OCI-LY7 (cell line): ENCODE results near the gene SPATA16. TPM values are rescaled to one million over a fixed set of nuclear protein-coding genes. Genes with fewer than 3 reads are reported as not detected.

Experiments used
- BruUV-seq: library from RNA; stranded (reverse); fragments of 400-500 nt; replicated peaks from 2 replicates; lab custom pipeline; 2021; lab: Mats Ljungman, UMichigan
- CTCF ChIA-PET: fragments of 300-600 bp; sonication (Branson Sonifier 250); formaldehyde crosslinking; loops from one replicate; lab custom pipeline; 2022; ENCODE audit warnings: antibody characterized with exemption; ENCODE audit not compliant: unreplicated experiment; lab: Charles Lee
- POLR2A ChIA-PET: fragments of 300-600 bp; sonication (Branson Sonifier 250); formaldehyde crosslinking; loops from one replicate; lab custom pipeline; 2022; ENCODE audit warnings: antibody characterized with exemption; lab: Charles Lee
- DNase-seq: peaks from one replicate; pipeline ENCODE4 v3.0.0-alpha.2; 2015; ENCODE audit warnings: low spot score
- H2AFZ ChIP-seq: fragments of 200-600 bp; sonication (generic), shearing (Covaris generic); 2 replicates; pipeline ENCODE4 v1.6.1; 2014; ENCODE audit warnings: mild to moderate bottlenecking, antibody characterized with exemption, low read length, moderate library complexity
- H3K27ac ChIP-seq: fragments of 200-600 bp; sonication (generic); 2 replicates; pipeline ENCODE4 v1.5.1; 2014; ENCODE audit warnings: mixed run types, low read depth, mild to moderate bottlenecking, moderate library complexity, low read length, inconsistent platforms; ENCODE audit not compliant: poor library complexity, severe bottlenecking
- H3K36me3 ChIP-seq: fragments of 200-600 bp; sonication (generic); 2 replicates; pipeline ENCODE4 v1.6.1; 2014; ENCODE audit warnings: mild to moderate bottlenecking, antibody characterized with exemption, low read length, moderate library complexity, mixed read lengths; ENCODE audit not compliant: insufficient read depth
- H3K4me1 ChIP-seq: fragments of 200-600 bp; sonication (generic); 2 replicates; pipeline ENCODE4 v1.5.1; 2014; ENCODE audit warnings: mild to moderate bottlenecking, low read length; ENCODE audit not compliant: insufficient read depth, poor library complexity, severe bottlenecking
- H3K4me2 ChIP-seq: fragments of 200-600 bp; sonication (generic); 2 replicates; pipeline ENCODE4 v1.6.1; 2014; ENCODE audit warnings: mild to moderate bottlenecking, low read length
- H3K4me3 ChIP-seq: fragments of 200-600 bp; sonication (generic); 2 replicates; pipeline ENCODE4 v1.5.1; 2014; ENCODE audit warnings: mild to moderate bottlenecking, low read depth, low read length; ENCODE audit not compliant: poor library complexity, severe bottlenecking
- H3K79me2 ChIP-seq: fragments of 200-600 bp; sonication (generic); 2 replicates; pipeline ENCODE4 v1.6.1; 2016; ENCODE audit warnings: low read depth, mild to moderate bottlenecking, low read length, moderate library complexity, mixed read lengths; ENCODE audit not compliant: insufficient read depth
- H3K9me2 ChIP-seq: fragments of 200-600 bp; sonication (generic); 2 replicates; pipeline ENCODE4 v1.6.1; 2016; ENCODE audit warnings: mild to moderate bottlenecking, low read length, mixed read lengths; ENCODE audit not compliant: insufficient read depth
- H3K9me3 ChIP-seq: fragments of 200-600 bp; sonication (generic); 2 replicates; pipeline ENCODE4 v1.6.1; 2014; ENCODE audit warnings: mild to moderate bottlenecking, mixed run types, low read length, mixed read lengths
- H4K20me1 ChIP-seq: fragments of 200-600 bp; sonication (generic); 2 replicates; pipeline ENCODE4 v1.6.1; 2014; ENCODE audit warnings: mild to moderate bottlenecking, antibody characterized with exemption, low read length, moderate library complexity, mixed read lengths; ENCODE audit not compliant: insufficient read depth
- EZH2phosphoT487 ChIP-seq: fragments of 200-600 bp; sonication (generic); IDR thresholded peaks from 2 replicates; pipeline ENCODE4 v1.6.1; 2018; ENCODE audit warnings: low read depth, borderline replicate concordance, mild to moderate bottlenecking, mixed run types, antibody characterized with exemption, low read length, moderate library complexity, mixed read lengths
- intact Hi-C: fragments of 100-400 bp; cut with micrococcal nuclease; formaldehyde crosslinking; loops from one replicate; pipeline ENCODE4 v1.10.0; 2022; ENCODE audit not compliant: unreplicated experiment
- total RNA-seq, 2 experiments: library from RNA; depleted of rRNA in 1 of 2; stranded (reverse); fragments of >200 nt in 1 of 2; shearing (Covaris generic) in 1 of 2; gene quantifications; 2 replicates each; pipeline ENCODE4 v1.2.3, GENCODE V29; 2014 to 2022

SPATA16 gene
- total RNA-seq, 2 experiments from 2014 or later = not detected

- CTCF ChIA-PET = no interaction called here
- no peaks in the 10 kb centered on the region for H3K79me2 ChIP-seq
These were observed 301.4 kb downstream of the SPATA16 start for GRCh38 chr3:172839679-172840078.

More at GRCh38 chr3:172839679-172840078, 301.4 kb downstream of the SPATA16 start:
- intact Hi-C loops = loop anchor here (10.0 kb wide), 2 partner anchors 205 to 435 kb away; no protein-coding TSS in a partner anchor
- Histone ChIP-seq H3K4me2 (no peak overlapping the region), H2AFZ (no peak overlapping the region), H3K9me3 (no peaks in the 10 kb centered on the region), H3K4me1 (no peaks in the 10 kb centered on the region), H3K9me2 (no peaks in the 10 kb centered on the region), H3K36me3 (no peaks in the 10 kb centered on the region), H3K4me3 (no peak overlapping the region), H3K27ac (no peak overlapping the region), H4K20me1 (no peaks in the 10 kb centered on the region)
- TF ChIP-seq EZH2phosphoT487 = no peak
- DNase-seq = no peak
- no TSS peak for BruUV-seq
- POLR2A ChIA-PET = interaction anchor here (1.1 kb wide), 1 partner anchor 12 kb away, joined by 3 read pairs; no protein-coding TSS in a partner anchor
